GM21390 (cell line): Measurements from ENCODE around the gene RAB6B.

Source experiments
- ATAC-seq: cut with Tn5 transposase; IDR thresholded peaks from one replicate; pipeline ENCODE4 v1.9.1; 2021; ENCODE audit not compliant: unreplicated experiment

Gene RAB6B

DNA sequence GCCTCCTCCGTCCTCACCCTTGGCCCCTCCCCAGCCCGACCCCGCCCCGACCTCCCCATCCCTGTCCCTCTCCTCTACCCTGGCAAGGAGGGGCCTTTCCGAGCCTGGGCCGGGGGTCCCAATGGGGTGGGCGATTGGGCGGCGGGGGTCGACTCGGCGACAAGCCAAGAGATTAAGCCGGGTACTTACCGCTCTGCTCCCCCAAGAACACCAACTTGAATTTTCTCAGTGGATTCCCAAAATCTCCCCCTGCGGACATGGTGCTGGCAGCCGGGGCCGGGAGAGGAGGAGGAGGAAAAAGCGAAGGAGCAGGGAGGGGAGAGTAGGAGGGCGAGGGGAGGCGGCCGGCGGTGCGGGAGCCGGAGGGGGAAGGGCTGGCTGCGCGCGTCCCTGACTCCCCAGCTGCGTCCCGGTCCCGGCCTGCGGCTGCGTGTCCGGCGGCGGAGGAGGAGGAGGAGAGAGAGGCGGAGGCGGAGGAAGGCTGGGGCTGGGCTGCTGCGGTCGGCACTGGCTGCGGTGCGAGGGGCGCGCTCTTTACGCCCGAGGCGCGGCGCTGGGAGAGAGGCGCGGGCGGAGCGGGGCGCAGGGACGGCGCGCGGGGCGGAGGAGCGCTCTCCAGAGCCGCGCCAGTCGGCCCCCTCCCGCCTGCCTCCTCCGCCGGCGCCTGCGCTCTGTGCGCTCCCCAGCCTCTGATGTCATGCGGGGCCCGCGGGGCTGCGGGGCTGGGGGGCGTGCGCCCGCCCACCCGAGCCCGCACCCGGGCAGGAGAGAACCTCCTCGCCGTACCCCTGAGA lies at the start of gene RAB6B:
TSS of gene RAB6B (minus strand) at position 675 of the 794 bp plus-strand sequence. CDS start at position 259, 416 bp downstream.
- no peak for ATAC-seq

DNA sequence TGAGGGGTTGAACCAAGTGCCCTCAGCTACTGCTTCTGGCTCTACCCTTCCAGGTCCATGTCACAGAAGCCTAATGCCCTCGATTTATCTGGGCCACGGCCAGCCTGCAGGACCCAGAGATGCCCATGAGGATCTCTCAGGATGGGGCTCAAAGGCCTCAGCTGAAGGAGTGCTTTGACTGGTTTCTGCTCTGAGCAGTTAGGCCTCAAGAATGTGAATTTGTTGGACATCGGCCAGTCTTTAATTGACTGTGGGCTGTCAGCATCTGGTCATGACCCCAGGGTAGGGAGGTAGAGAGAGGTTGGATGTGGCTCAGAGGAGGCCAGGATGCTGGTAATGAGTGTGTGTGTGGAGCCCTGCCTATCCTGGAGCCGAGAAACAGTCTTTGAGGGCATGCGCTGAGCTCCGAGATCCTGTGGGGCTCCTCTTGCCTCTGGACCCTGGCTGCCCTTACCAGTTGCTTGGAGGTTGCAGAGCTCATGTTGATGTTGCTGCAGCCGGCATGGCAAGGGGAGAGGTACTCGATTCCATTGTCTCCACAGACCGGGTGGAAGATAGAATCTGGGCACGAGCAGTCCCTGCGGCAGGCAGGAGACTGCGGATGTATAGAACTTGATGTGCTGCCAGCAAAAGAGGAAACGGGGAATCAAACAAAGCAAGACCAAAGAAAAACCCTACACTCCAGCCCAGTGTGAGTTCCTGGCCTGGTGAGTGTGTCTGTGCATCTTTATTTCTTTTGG lies 49.1 kb upstream of the RAB6B start:
- no peak for ATAC-seq

DNA sequence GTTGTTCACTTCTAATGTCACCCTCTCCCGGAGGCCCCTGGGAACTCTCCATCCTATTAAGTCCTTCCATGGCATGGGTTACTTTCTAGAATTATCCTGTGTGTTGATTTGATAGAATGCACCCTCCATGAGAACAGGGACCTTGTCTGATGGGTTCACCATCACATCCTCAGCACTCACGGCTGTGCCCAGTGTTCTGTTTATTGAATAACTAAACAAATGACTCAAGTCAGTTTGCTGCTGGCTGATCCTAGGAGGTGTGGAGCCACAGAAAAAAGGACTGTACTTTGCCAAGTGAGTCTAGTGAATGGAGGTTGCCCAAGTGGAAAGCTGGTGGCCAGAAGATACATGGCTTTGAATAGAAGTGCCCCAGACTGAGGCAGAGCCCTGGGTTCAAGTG lies 48.5 kb upstream of the RAB6B start:
- no peak for ATAC-seq

- no peak for ATAC-seq
Observed at GRCh38 chr3:133943639-133944141, 48.0 kb upstream of the RAB6B start.

DNA sequence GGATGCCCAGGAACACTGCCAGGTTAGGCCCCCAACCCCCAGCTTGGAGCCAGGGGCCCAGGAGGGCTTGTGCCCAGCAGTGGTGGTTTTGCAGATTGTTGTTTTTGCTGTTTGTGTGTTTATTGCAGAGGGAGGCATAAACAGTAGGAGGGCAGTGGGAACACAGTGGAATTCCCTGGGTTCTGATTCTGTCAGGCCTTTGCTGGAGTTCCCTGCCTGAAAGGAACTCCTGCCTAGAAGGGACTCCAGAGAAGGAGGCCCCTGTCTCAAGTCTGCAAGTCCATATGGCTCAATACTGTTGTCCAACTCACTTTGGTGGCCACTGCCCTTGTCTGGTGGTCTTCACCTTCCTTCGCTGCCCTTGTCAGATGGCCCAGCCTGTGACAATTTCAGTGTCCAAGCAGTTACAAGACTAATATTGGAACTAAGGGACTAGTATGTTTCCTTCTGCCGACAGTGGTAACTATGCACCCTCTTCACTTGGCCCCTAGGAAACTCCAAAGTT lies 47.4 kb upstream of the RAB6B start:
- no peak for ATAC-seq

- no peak for ATAC-seq
Observed at GRCh38 chr3:133941415-133941821, 45.7 kb upstream of the RAB6B start.

GRCh38 chr3:133940536-133940935 lies 44.9 kb upstream of the RAB6B start:
- no peak for ATAC-seq

GRCh38 chr3:133939463-133939835 lies 43.8 kb upstream of the RAB6B start:
- ATAC-seq, result no peak

DNA sequence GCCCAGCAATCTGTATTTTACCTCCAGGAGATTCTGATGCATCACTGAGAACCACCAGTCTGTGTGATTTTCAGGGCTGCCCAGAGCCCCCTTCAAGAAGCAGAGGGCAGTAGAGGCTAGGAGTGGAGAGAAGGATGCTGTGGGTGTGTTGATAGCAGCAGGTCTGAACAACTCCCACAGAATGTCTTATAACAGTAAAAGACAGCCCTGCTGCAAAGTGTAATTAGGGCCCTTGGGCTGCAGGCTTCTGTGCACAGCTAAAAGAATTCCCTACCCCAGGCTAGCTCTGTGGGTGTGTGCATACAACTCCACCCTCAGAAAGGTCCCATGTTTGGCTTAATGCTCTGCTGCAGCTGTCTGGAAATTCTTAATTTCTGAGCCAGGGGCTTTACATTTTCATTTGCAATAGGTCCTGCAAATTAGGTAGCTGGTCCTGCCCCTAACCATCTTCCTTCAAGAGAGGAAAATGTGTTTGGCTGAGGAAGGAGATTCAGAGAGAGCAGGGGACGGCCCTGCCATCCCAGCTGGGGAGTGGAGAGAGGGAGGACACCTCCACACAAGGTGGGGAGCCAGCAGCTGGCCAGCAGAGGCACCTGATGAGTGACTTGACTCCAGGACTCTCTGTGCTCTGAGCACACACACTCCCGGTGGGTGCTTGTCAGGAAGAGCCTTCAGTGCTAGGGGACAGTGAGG lies 43.2 kb upstream of the RAB6B start:
- no peak for ATAC-seq

- ATAC-seq, result no peak
Observed at GRCh38 chr3:133937756-133938601, 42.3 kb upstream of the RAB6B start.

DNA sequence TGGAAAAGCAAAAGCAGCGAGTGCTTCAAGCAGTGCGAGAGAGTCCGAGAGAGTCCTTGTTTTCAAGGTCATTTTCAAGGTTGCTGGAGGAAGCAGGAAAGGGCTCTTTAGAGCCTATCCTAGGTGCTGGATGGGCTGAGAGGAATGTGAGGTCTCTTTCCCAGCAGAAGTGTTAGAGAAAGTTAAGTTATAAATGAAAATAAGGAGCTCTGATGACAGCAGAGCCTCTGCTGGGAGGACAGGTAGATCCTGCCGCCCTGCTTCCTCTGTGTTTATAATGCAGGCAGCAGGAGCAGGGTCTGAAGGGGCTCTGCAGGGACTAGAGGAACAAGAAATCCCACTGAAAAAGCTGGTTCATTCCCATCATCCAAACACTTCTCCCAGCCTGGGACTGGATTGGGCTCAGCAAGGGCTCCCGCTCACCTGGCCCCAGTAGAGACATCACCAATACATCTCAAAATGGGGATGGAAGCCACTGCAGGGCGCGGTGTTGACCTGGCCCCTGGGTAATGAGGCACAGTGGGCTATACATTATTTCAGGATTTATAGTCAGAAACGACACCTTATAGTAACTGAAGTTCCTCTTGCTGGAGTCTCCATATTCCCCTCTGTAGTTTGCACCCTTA lies 41.5 kb upstream of the RAB6B start:
- no peak for ATAC-seq

DNA sequence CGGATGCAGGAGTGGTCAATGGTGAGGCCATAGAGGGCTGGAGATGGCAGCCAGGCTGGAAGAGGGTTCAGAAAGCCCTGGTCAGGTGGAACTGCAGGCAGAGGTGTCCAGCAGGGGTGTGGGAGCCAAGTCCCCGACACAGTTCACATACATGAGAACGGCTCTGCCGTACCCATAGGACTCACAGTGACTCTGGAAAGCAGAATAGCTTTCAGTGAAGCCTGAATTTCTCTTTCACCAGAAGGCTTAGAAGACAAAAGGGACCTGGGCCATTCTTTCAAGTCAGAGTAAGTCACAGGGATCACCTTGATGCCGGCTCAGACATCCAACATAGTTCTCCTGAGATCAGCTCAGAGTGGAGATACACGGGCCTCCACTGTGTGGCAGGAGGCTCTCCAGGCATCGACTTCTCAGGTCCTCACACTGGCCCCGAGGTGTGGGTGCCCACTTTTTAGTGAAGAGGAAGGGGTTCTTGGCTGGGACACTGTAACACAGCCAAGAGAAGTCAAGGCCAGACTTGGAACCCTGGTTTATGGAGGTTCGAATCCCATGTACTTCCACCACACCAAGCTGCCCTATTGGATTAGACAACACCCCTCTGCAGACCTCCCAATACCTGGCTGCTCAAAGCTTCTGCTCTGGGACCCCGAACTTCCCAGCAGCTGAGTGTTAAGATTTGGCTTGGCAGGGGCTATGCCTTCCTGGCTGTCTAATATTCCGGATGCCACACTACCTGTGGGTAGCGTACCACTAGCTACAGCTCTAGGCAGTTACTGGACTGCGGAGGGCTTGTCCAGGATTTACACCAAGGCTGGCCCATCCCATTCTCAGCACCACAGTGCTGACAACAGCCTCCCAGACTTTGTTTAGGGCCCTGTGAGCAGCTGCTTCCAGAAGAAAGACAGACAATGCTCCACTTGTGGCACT lies 40.4 kb upstream of the RAB6B start:
- no peak for ATAC-seq

DNA sequence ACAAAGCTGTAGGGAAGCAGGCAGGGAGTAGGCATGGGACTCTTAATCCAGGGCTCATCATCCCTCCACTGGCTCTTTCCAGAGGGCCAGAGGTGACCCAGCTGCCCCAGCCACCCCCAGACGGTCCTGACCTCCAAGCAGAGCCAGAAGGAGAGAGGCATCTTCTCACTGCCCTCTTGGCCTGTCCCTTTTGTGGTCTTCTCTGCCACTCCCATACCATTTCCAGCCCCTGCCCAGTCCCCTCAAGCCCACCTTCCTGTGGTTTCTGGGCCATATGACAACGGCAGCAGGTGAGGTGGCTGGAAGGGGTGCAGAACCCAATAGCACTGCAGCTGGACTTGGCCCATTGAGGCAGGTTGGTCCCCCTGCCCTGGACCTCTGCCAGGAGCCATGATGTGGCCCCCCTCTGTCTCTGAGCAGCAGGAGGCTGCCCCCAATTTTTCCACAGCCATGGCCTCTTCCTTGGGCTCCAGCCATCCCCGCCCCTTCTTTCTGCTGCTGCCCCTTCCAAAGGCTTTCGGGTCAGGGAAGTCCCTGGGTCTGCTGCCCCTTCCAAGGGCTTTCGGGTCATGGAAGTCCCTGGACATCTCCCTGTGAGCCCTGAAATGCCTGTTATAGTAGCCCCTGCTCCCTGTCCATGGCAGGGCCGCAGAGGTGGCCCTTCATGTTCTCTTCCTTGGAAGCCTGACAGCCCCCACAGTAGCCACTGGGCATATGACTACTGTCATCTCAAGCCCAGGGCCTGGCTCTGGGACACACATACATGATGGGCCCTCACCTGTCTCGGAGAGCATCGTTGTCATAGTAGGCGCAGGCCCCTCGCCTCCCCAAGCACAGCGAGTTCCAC lies 39.5 kb upstream of the RAB6B start:
- ATAC-seq, result no peak

DNA sequence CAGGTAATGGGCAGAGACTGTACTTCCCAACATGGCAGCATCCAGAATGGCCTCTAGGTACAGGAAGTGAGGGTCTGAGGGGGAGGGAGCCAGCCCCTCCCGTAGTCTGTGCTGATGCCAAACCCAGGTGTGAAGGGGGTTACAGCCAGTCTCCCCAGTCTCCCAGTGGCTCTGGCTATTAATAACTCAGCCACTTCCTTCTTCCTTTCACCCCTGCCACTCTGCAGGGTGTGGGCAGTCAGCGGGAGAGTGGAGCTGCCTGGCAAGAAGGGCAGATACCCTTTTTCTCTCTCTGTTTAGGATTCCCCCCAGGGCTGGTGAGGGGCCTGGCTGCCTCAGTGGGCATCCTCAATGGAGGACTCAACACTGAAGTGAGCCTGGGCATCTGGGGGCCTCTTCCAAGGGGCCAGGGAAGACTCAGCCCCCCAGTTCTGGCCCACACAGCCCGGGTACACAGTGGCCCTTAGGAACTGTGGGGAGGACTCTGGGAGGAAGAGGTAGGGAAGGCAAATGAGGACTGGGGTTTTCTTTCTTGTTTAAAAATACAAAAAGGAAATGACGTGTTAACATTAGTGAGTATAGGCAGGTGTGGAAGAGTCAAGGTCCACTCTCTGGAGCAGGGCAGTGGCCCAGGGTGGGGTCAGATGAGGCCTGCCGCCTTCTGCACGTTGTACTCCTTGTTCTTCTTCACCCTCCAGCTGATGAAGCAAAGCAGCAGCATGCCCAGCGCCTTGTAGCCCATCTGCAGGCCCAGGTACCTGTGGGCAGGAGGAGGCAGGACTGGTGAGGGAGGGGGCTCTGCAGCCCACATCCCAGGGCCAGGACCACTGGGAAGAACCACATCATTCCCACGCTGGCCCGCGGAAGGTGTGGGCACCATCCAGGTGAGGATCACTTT lies 38.6 kb upstream of the RAB6B start:
- no peak for ATAC-seq

DNA sequence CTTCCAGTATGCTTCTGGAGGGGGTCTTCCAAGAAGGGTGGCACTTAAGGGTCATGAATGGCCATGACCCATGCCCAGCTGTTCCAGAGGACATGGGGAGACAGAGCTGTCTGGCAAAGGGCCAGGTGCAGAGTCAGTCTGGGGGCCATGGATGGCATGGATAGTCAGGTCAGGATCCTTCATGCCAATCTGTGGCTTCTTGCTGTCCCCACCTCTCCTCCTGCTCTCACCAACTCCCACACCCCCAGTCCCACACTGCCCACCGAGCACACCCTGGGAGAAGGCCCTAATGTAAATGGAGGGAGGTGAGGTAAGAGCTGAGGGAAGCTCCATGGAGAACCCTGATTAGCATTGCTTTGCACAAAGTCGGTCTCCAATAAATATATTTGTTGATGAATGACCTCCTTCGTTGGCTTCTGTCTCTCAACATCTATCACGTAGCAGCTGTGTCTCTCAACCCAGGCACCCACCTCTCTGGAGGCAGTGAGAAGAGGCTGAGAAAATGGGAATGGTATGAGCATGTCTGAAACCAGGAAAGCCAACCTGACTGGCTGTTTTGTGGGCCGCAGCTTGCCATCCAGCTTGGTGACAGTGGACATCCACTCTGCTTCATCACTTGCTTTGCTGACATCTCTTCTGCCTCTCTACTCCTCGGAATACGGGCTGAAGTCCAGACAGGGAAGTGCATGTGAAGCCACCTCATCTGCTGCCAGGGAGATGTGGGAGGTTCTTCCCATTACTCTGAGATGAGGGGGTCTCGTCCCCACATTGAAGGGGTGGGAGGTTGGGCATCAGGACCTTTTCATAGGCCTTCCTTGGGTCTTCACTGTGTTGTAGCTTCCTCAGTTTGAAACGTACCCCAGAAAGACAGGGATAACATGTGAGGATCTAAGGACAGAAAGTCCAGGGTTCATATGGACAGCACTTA lies 37.7 kb upstream of the RAB6B start:
- no peak for ATAC-seq

DNA sequence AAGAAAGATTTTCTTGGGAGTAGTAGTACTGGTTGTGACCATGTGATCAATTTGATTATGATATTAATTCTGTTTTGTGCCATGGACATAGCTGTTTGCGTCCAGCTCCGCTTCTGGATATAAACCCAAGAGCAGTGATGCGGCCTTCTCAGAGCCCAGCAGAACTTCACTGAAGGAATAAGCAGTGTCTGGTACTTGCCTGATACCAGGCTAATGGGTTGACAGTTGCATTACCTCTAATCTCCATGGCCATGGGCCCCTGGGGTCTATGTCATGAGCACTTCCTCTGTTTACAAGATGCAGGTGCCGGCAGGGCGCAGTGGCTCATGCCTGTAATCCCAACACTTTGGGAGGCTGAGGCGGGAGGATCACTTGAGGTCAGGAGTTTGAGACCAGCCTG lies 36.3 kb upstream of the RAB6B start:
- ATAC-seq, result no peak
